ENCODE results near the gene NAA20. TPM values are rescaled to one million over a fixed set of nuclear protein-coding genes. Genes with fewer than 3 reads are reported as not detected.

The NAA20 gene, protein sequence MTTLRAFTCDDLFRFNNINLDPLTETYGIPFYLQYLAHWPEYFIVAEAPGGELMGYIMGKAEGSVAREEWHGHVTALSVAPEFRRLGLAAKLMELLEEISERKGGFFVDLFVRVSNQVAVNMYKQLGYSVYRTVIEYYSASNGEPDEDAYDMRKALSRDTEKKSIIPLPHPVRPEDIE
- total RNA-seq = 31.6 and 42.8 TPM in 2 replicates

DNA sequence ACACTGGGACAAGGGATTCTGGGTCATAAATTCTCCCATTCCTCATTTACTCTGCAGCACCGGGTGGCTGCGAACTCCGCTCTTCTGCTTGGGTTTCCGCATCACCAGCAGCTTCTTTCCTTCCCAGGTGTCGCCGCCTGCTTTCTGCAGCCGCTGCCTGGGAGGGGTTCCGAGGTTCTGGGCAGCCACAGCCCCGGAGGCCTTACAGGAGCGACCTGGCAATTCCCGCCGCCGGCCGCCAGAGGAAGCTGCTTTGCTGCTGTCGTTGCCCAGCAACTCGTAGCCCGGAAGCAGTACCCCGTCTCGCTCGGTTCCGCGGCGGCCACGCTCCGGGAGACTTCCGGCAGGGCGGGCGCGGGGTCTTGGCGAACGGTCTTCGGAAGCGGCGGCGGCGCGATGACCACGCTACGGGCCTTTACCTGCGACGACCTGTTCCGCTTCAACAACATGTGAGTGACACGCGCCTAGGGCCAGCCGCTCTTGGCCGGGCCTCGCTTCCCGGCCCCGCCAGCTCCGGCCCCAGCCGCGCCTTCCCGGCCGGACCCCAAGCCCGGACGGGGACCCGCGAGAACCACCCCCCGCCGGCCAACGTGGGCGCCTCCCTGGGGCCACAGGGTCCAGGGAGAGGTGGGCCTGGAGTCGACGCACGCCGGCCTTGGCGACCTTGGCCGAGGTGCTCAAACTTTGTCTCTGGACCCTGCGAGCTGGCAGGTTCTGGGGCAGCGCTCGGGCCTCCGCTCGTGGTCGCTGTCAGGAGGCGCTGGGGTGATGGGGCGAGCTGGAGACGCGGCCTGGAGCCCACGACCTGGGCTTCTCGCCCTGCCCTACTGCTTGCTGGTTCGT is at the start of gene NAA20:
Gene NAA20 (plus strand): TSS at position 362 of the 843 bp plus-strand sequence. CDS start 35 bp downstream, at position 397.

DNA sequence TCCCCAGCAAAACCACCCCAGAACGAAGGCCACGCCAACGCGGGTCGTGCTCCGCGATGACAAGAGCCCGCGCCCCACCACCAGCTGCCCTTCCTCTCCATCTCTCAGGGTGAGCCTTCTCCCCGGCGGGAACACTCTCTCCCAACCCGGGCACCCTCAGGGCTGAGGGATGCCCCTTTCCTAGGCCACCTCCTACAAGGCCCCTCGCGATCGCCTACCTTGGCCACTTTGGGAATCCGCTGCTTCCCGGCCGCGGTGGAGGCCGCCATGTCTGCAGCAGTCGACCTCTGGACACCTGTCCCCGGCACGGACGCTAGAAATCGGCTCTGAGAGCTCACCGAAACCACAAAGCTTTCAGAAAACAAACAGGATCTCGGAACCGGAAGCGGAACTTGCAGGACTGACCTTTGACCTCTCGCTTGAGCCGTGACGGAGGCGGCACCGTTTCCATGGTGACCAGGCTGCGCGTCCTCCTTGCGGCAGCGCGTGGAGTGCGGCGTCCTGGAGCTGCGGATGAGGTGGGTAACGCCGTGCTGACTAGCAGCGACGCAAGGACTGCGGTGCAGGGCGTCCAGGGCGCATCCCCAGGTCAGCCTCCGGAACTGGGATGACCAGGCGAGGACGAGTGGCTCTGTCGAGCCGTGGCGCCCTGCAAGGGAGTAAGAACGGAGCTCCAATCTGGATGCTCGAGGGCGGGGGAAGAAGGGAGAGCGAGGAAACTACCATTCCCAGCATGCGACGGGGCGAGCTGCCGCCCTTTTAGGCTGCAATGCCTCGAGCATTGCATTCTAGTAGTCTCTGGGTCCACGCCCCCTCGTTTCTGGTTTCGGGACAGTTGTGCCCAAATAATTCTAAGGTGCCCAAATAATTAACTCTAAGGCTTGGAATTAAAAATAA is 35.2 kb downstream of the NAA20 start, which contains the start of the genes CFAP61 and CRNKL1:
Gene CFAP61 (plus strand): TSS at position 459 of the 897 bp plus-strand sequence. CDS start 4,122 bp downstream, outside the sequence.
Gene CRNKL1 (minus strand): TSS at position 393 of the 897 bp plus-strand sequence. CDS start 124 bp downstream, at position 269.

Other genes starting within 250 kb of the NAA20 start
- gene CRNKL1, start 35.1 kb downstream of the NAA20 start, total RNA-seq = 31.3 and 39.7 TPM in 2 replicates
- 0.17 TPM in 1 of 2 replicates, not detected in the other for gene CFAP61, start 35.2 kb downstream of the NAA20 start, total RNA-seq

Data from smooth muscle cell of trachea (primary cell).